ENCODE results near the gene TENM4.

TENM4 gene

GRCh38 chr11:79309407-79309806 is 131.4 kb downstream of the TENM4 start:
- no peak for DNase-seq (ENCODE audit: low read depth in 2 of 2, low spot score in 1 of 2)

GRCh38 chr11:79308429-79308828 is 132.4 kb downstream of the TENM4 start:
- DNase-seq (ENCODE audit: low read depth in 2 of 2, low spot score in 1 of 2), result no peak

GRCh38 chr11:79304599-79305212 is 136.1 kb downstream of the TENM4 start:
- no peak for DNase-seq (ENCODE audit: low read depth in 2 of 2, low spot score in 1 of 2)

GRCh38 chr11:79296141-79296540 is 144.7 kb downstream of the TENM4 start:
- no peak for DNase-seq (ENCODE audit: low read depth in 2 of 2, low spot score in 1 of 2)

GRCh38 chr11:79294845-79295731 is 145.7 kb downstream of the TENM4 start:
- no peak for DNase-seq (ENCODE audit: low read depth in 2 of 2, low spot score in 1 of 2)

GRCh38 chr11:79291948-79292347 is 148.9 kb downstream of the TENM4 start:
- DNase-seq (ENCODE audit: low read depth in 2 of 2, low spot score in 1 of 2), result no peak

- no peak for DNase-seq (ENCODE audit: low read depth in 2 of 2, low spot score in 1 of 2)
These were observed 150.1 kb downstream of the TENM4 start for GRCh38 chr11:79290761-79291160.

GRCh38 chr11:79287952-79288351 is 152.9 kb downstream of the TENM4 start:
- no peak for DNase-seq (ENCODE audit: low read depth in 2 of 2, low spot score in 1 of 2)

GRCh38 chr11:79285756-79286155 is 155.1 kb downstream of the TENM4 start:
- no peak for DNase-seq (ENCODE audit: low read depth in 2 of 2, low spot score in 1 of 2)

- DNase-seq (ENCODE audit: low read depth in 2 of 2, low spot score in 1 of 2), result no peak
These were observed 164.0 kb downstream of the TENM4 start for GRCh38 chr11:79276736-79277325.

GRCh38 chr11:79274636-79275331 is 166.0 kb downstream of the TENM4 start:
- DNase-seq (ENCODE audit: low read depth in 2 of 2, low spot score in 1 of 2), result no peak

- no peak for DNase-seq (ENCODE audit: low read depth in 2 of 2, low spot score in 1 of 2)
These were observed 167.0 kb downstream of the TENM4 start for GRCh38 chr11:79273781-79274180.

- DNase-seq (ENCODE audit: low read depth in 2 of 2, low spot score in 1 of 2), result no peak
These were observed 171.1 kb downstream of the TENM4 start for GRCh38 chr11:79269611-79270307.

- no peak for DNase-seq (ENCODE audit: low read depth in 2 of 2, low spot score in 1 of 2)
These were observed 174.4 kb downstream of the TENM4 start for GRCh38 chr11:79266396-79266795.

GRCh38 chr11:79265756-79266322 is 175.0 kb downstream of the TENM4 start:
- no peak for DNase-seq (ENCODE audit: low read depth in 2 of 2, low spot score in 1 of 2)

GRCh38 chr11:79264284-79264683 is 176.5 kb downstream of the TENM4 start:
- no peak for DNase-seq (ENCODE audit: low read depth in 2 of 2, low spot score in 1 of 2)

- DNase-seq (ENCODE audit: low read depth in 2 of 2, low spot score in 1 of 2), result no peak
These were observed 177.8 kb downstream of the TENM4 start for GRCh38 chr11:79263001-79263400.

GRCh38 chr11:79262221-79262620 is 178.6 kb downstream of the TENM4 start:
- DNase-seq (ENCODE audit: low read depth in 2 of 2, low spot score in 1 of 2), result no peak

- no peak for DNase-seq (ENCODE audit: low read depth in 2 of 2, low spot score in 1 of 2)
These were observed 179.1 kb downstream of the TENM4 start for GRCh38 chr11:79261684-79262083.

GRCh38 chr11:79259800-79260199 is 181.0 kb downstream of the TENM4 start:
- no peak for DNase-seq (ENCODE audit: low read depth in 2 of 2, low spot score in 1 of 2)

GRCh38 chr11:79258576-79258975 is 182.3 kb downstream of the TENM4 start:
- DNase-seq (ENCODE audit: low read depth in 2 of 2, low spot score in 1 of 2), result no peak

Data from stimulated activated CD8-positive, alpha-beta memory T cell treated with anti-CD3 and anti-CD28 coated beads, Interleukin-4, amount 100 ng/mL, for 4 hours (primary cell).